ENCODE data around the gene ERF.

The ERF gene

GRCh38 chr19:42254850-42255765 lies at the start of gene ERF:
Gene ERF, minus strand, starts transcription at chr19:42255128. Its CDS starts 129 bp downstream, at chr19:42254999.
- peak; percentile 82 to 92 (median 88) for DNase-seq (ENCODE audit: low read depth in 3 of 3)

- no peak for DNase-seq (ENCODE audit: low read depth in 3 of 3)
Measured at GRCh38 chr19:42303876-42304275, 48.9 kb upstream of the ERF start.

GRCh38 chr19:42303101-42303464 lies 48.2 kb upstream of the ERF start:
- no peak for DNase-seq (ENCODE audit: low read depth in 3 of 3)

- DNase-seq (ENCODE audit: low read depth in 3 of 3), result no peak
Measured at GRCh38 chr19:42301646-42302203, 46.8 kb upstream of the ERF start, which contains the start of gene PRR19. Gene PRR19, plus strand, starts transcription at chr19:42302132. Its CDS starts 7,453 bp downstream, at chr19:42309585.

- DNase-seq (ENCODE audit: low read depth in 3 of 3), result no peak
Measured at GRCh38 chr19:42297039-42297438, 42.1 kb upstream of the ERF start.

- DNase-seq (ENCODE audit: low read depth in 3 of 3), result peak; percentile 79 to 91 (median 86)
Measured at GRCh38 chr19:42295831-42296525, 41.0 kb upstream of the ERF start.

- no peak for DNase-seq (ENCODE audit: low read depth in 3 of 3)
Measured at GRCh38 chr19:42295342-42295741, 40.4 kb upstream of the ERF start.

- no peak for DNase-seq (ENCODE audit: low read depth in 3 of 3)
Measured at GRCh38 chr19:42294471-42295137, 39.7 kb upstream of the ERF start.

- DNase-seq (ENCODE audit: low read depth in 3 of 3), result no peak
Measured at GRCh38 chr19:42293948-42294347, 39.0 kb upstream of the ERF start.

- no peak for DNase-seq (ENCODE audit: low read depth in 3 of 3)
Measured at GRCh38 chr19:42293540-42293939, 38.6 kb upstream of the ERF start.

- DNase-seq (ENCODE audit: low read depth in 3 of 3), result no peak
Measured at GRCh38 chr19:42292963-42293362, 38.0 kb upstream of the ERF start.

- DNase-seq (ENCODE audit: low read depth in 3 of 3), result no peak
Measured at GRCh38 chr19:42292042-42292960, 37.4 kb upstream of the ERF start.

- DNase-seq (ENCODE audit: low read depth in 3 of 3), result no peak
Measured at GRCh38 chr19:42291435-42291810, 36.5 kb upstream of the ERF start.

- DNase-seq (ENCODE audit: low read depth in 3 of 3), result no peak
Measured at GRCh38 chr19:42290523-42291434, 35.9 kb upstream of the ERF start.

GRCh38 chr19:42290136-42290522 lies 35.2 kb upstream of the ERF start:
- no peak for DNase-seq (ENCODE audit: low read depth in 3 of 3)

GRCh38 chr19:42289556-42290041 lies 34.7 kb upstream of the ERF start:
- DNase-seq (ENCODE audit: low read depth in 3 of 3), result no peak

- no peak for DNase-seq (ENCODE audit: low read depth in 3 of 3)
Measured at GRCh38 chr19:42288881-42289555, 34.1 kb upstream of the ERF start.

- DNase-seq (ENCODE audit: low read depth in 3 of 3), result no peak
Measured at GRCh38 chr19:42288387-42288786, 33.5 kb upstream of the ERF start.

- no peak for DNase-seq (ENCODE audit: low read depth in 3 of 3)
Measured at GRCh38 chr19:42287827-42288107, 32.8 kb upstream of the ERF start.
